GM12874 (cell line): ENCODE measurements around the gene CDPF1.

Experiments
- CTCF ChIP-seq: IDR thresholded peaks from 2 replicates; pipeline ENCODE4 v1.5.1; 2011; ENCODE audit warnings: low read depth, mild to moderate bottlenecking, control low read depth, low read length, moderate library complexity; ENCODE audit not compliant: insufficient read depth

CDPF1 gene

GRCh38 chr22:46250035-46250782 is at the start of gene CDPF1:
CDPF1 (minus strand) TSS chr22:46250293; CDS start chr22:46248284, 2,009 bp downstream.
- 0 out of 2 replicates have a peak, but pooled peaks have one; percentile 17 for TF ChIP-seq CTCF

GRCh38 chr22:46299101-46299500 is 49.0 kb upstream of the CDPF1 start:
- no peak for TF ChIP-seq CTCF

GRCh38 chr22:46297151-46297812 is 47.2 kb upstream of the CDPF1 start:
- TF ChIP-seq CTCF, result no peak

GRCh38 chr22:46296257-46297150 is 46.4 kb upstream of the CDPF1 start, which contains the start of gene GTSE1:
GTSE1 (plus strand) TSS chr22:46296870; CDS start chr22:46297401, 531 bp downstream.
- TF ChIP-seq CTCF, result no peak

- TF ChIP-seq CTCF, result no peak
Observed at GRCh38 chr22:46295277-46295971, 45.3 kb upstream of the CDPF1 start.

- TF ChIP-seq CTCF, result no peak
Observed at GRCh38 chr22:46294784-46295183, 44.7 kb upstream of the CDPF1 start.
